Sigmoid colon (tissue), 4 donors: ENCODE results near the gene IGFBP2.

Experiments used
- EP300 ChIP-seq, 4 donors: sonication (generic); formaldehyde crosslinking; IDR thresholded peaks; one replicate each; pipeline ENCODE4 v1.6.1; 2017; ENCODE audit warnings: antibody characterized with exemption in 4 of 4
- POLR2A ChIP-seq, 2 donors: fragments of 450-650 bp; IDR thresholded peaks; one replicate each; pipeline ENCODE4 v1.6.1; 2016; ENCODE audit warnings: antibody characterized with exemption in 2 of 2, mild to moderate bottlenecking in 2 of 2, moderate library complexity in 2 of 2
- TF ChIP-seq, protein P1 (sequence below), 4 experiments: fragments of 450-650 bp in 3 of 4; fragments of 200-600 bp in 1 of 4; IDR thresholded peaks; one replicate each; pipeline ENCODE4 v1.5.1; 2016 to 2019; ENCODE audit warnings: antibody characterized with exemption in 4 of 4, mild to moderate bottlenecking in 3 of 4, moderate library complexity in 2 of 4

DNA sequence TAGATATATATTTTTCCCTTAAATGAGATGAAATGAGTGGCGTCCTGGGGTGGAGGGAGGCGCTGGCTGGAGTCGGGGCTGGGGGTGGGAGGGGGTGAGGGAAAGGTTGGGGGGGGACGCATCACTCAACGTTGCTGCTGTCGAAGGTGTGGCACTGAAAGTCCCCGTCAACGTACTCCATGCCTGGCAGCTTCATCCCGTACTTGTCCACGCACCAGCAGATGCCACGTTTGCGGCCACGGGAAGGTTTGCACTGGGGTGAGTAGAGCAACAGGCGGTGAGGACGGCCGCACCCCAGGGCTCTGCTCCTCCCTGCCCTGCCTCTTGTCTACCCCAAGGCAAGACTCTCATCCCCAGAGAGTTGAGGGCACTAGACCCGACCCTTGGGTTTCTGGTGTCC lies 43.4 kb downstream of the IGFBP2 start:
- TF ChIP-seq, protein P1, sequence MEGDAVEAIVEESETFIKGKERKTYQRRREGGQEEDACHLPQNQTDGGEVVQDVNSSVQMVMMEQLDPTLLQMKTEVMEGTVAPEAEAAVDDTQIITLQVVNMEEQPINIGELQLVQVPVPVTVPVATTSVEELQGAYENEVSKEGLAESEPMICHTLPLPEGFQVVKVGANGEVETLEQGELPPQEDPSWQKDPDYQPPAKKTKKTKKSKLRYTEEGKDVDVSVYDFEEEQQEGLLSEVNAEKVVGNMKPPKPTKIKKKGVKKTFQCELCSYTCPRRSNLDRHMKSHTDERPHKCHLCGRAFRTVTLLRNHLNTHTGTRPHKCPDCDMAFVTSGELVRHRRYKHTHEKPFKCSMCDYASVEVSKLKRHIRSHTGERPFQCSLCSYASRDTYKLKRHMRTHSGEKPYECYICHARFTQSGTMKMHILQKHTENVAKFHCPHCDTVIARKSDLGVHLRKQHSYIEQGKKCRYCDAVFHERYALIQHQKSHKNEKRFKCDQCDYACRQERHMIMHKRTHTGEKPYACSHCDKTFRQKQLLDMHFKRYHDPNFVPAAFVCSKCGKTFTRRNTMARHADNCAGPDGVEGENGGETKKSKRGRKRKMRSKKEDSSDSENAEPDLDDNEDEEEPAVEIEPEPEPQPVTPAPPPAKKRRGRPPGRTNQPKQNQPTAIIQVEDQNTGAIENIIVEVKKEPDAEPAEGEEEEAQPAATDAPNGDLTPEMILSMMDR (IDR thresholded peaks at IDR 0.05), result no peak
- TF ChIP-seq EP300 (IDR thresholded peaks at IDR 0.05) (no peak), POLR2A (IDR thresholded peaks at IDR 0.05) (no peak)
